GM12864 (cell line): ENCODE data around the gene RLN3.

Experiments used
- DNase-seq: peaks from one replicate; pipeline ENCODE4 v3.0.0-alpha.2; 2011; ENCODE audit warnings: low read depth
- H3K4me3 ChIP-seq: 2 replicates; pipeline ENCODE4 v1.5.1; 2011; ENCODE audit warnings: mild to moderate bottlenecking, low read depth, low read length, control low read depth
- CTCF ChIP-seq: IDR thresholded peaks from 2 replicates; pipeline ENCODE4 v1.5.1; 2011; ENCODE audit warnings: low read depth, mild to moderate bottlenecking, moderate library complexity, low read length, control low read depth, inconsistent platforms; ENCODE audit errors: missing control alignments

Gene RLN3

GRCh38 chr19:14000691-14001375, 27.1 kb upstream of the RLN3 start:
- DNase-seq: no peak

GRCh38 chr19:14002571-14003250, 25.2 kb upstream of the RLN3 start:
- DNase-seq: no peak
- no peak overlapping the region for H3K4me3 ChIP-seq
- TF ChIP-seq CTCF: no peak

More at GRCh38 chr19:14000691-14001375, 27.1 kb upstream of the RLN3 start:
- TF ChIP-seq CTCF: no peak
- H3K4me3 ChIP-seq: no peak overlapping the region

GRCh38 chr19:14003251-14004055, 24.5 kb upstream of the RLN3 start:
- TF ChIP-seq CTCF: no peak
- DNase-seq: no peak
- no peak overlapping the region for H3K4me3 ChIP-seq

- DNase-seq: no peak
- peak overlapping the region; percentile 86 for H3K4me3 ChIP-seq
- TF ChIP-seq CTCF: no peak
Measured at GRCh38 chr19:14004619-14005348, 23.2 kb upstream of the RLN3 start.

GRCh38 chr19:14005349-14006084, 22.4 kb upstream of the RLN3 start:
- peak overlapping the region; percentile 86 for H3K4me3 ChIP-seq
- DNase-seq: no peak
- no peak for TF ChIP-seq CTCF

GRCh38 chr19:14006085-14006765, 21.7 kb upstream of the RLN3 start, which contains the start of gene RFX1:
TSS of gene RFX1 (minus strand) at chr19:14006320. CDS start at chr19:13993843, 12,477 bp downstream.
- H3K4me3 ChIP-seq: peak within 1 kb of the TSS; percentile 86
- peak; percentile 100 for DNase-seq
- TF ChIP-seq CTCF: no peak
